Measurements from ENCODE around the gene POGLUT3.

Gene POGLUT3

GRCh38 chr11:108467091-108467823, 30.9 kb downstream of the POGLUT3 start, which contains the start of gene C11orf65:
Gene C11orf65, minus strand, starts transcription at chr11:108467529. Its CDS starts 5,970 bp downstream, at chr11:108461559.
- Histone ChIP-seq H3K4me1 (ENCODE audit: control insufficient read depth, insufficient read depth, low read length) (no peaks in the 10 kb centered on the region), H3K36me3 (ENCODE audit: control insufficient read depth in 2 of 2, insufficient read depth in 1 of 2, low read length in 2 of 2) (peaks cover 0 to under 1% of the 10 kb centered on the region in 2 experiments; a peak in 1 of 3 replicates), H3K27ac (ENCODE audit: extremely low read depth, low read depth, low read length) (peak within 1 kb of the TSS; percentile 87), H3K4me3 (ENCODE audit: low read depth, low read length) (peak within 1 kb of the TSS; percentile 84), H3K9me3 (ENCODE audit: control insufficient read depth, insufficient read depth, low read depth, low read length) (no peaks in the 10 kb centered on the region)
- POLR2A ChIA-PET = no interaction called here
- CTCF ChIA-PET = interaction anchor here (0.6 kb wide), 1 partner anchor 245 kb away, joined by 3 read pairs; no protein-coding TSS in a partner anchor
- no peak for TF ChIP-seq ZNF223 (tag by site-specific recombination; IDR thresholded peaks at IDR 0.05)
- no peak for TF ChIP-seq ZNF621 (tag by site-specific recombination; IDR thresholded peaks at IDR 0.05)
- no peak for TF ChIP-seq KLF1 (tag by site-specific recombination; IDR thresholded peaks at IDR 0.05)
- no peak for TF ChIP-seq ZNF148 (tag by site-specific recombination; IDR thresholded peaks at IDR 0.05; ENCODE audit: borderline replicate concordance)
- no peak for TF ChIP-seq SP7 (tag by site-specific recombination; IDR thresholded peaks at IDR 0.05)
- no peak for TF ChIP-seq ZNF341 (tag by site-specific recombination; IDR thresholded peaks at IDR 0.05; ENCODE audit: low read depth)
- TF ChIP-seq ZSCAN5A (tag by site-specific recombination; IDR thresholded peaks at IDR 0.05) = peak; percentile 53; the same call in 1 of the 2 replicates
- peak; percentile 92 for TF ChIP-seq ZNF501 (tag by site-specific recombination; IDR thresholded peaks at IDR 0.05)
- peak; percentile 28; the same call in 1 of the 2 replicates for TF ChIP-seq ZNF24 (tag by site-specific recombination; IDR thresholded peaks at IDR 0.05)
- 0 out of 2 replicates have a peak, but pooled peaks have one; percentile 8 for TF ChIP-seq ZNF449 (tag by site-specific recombination; IDR thresholded peaks at IDR 0.05)
- TF ChIP-seq ZIC2 (tag by site-specific recombination; IDR thresholded peaks at IDR 0.05) = peak; percentile 48; the same call in 1 of the 2 replicates
- no peak for TF ChIP-seq ZNF555 (tag by site-specific recombination; conservative IDR thresholded peaks at IDR 0.05)
- TF ChIP-seq PRDM10 (tag by site-specific recombination; IDR thresholded peaks at IDR 0.05) = peak; percentile 79
- TF ChIP-seq GLI2 (tag by site-specific recombination; IDR thresholded peaks at IDR 0.05; ENCODE audit: borderline replicate concordance, low read depth) = no peak
- TF ChIP-seq CTCF (tag by site-specific recombination; IDR thresholded peaks at IDR 0.05) = no peak
- no peak for TF ChIP-seq ZNF184 (tag by site-specific recombination; IDR thresholded peaks at IDR 0.05)
- TF ChIP-seq ZNF830 (tag by site-specific recombination; IDR thresholded peaks at IDR 0.05; ENCODE audit: low read depth) = no peak
- peak; percentile 33; the same call in 1 of the 2 replicates for TF ChIP-seq GLIS2 (tag by site-specific recombination; IDR thresholded peaks at IDR 0.05)
- TF ChIP-seq ZNF639 (tag by site-specific recombination; IDR thresholded peaks at IDR 0.05) = peak; percentile 52; the same call in 1 of the 2 replicates
- no peak for TF ChIP-seq ZNF530 (tag by site-specific recombination; IDR thresholded peaks at IDR 0.05; ENCODE audit: low read depth)
- no peak for TF ChIP-seq BCL11B (tag by site-specific recombination; IDR thresholded peaks at IDR 0.05; ENCODE audit: low read depth)
- 0 out of 2 replicates have a peak, but pooled peaks have one; percentile 44 for TF ChIP-seq INSM2 (tag by site-specific recombination; IDR thresholded peaks at IDR 0.05)

Measured in HEK293 (cell line).